AG04450 (cell line): Measurements from ENCODE around the gene FPR2. TPM values are rescaled to one million over a fixed set of nuclear protein-coding genes. Genes with fewer than 3 reads are reported as not detected.
"Not testable (repeated sequence)": the region's sequence is repeated elsewhere in the genome, so short reads cannot be mapped to it uniquely, and the experiment has no call there.

Experiments used
- CTCF ChIA-PET: fragments of 300-600, 350-600 bp; formaldehyde crosslinking; extraction: SDS; loops from one replicate; lab custom pipeline; 2022; ENCODE audit warnings: antibody characterized with exemption, inconsistent platforms; lab: Charles Lee
- POLR2A ChIA-PET: fragments of 350-600 bp; formaldehyde crosslinking; extraction: SDS; loops from one replicate; lab custom pipeline; 2021; ENCODE audit warnings: antibody characterized with exemption, inconsistent platforms; lab: Yijun Ruan, JAX
- DNase-seq: peaks from one replicate; pipeline ENCODE4 v3.0.0-alpha.2; 2011; ENCODE audit warnings: low read depth, low spot score
- H3K27ac ChIP-seq: one replicate; pipeline ENCODE4 v1.5.1; 2012; ENCODE audit warnings: low read depth, low read length, control low read depth
- H3K27me3 ChIP-seq: one replicate; pipeline ENCODE4 v1.6.0; 2012; ENCODE audit warnings: low read length; ENCODE audit not compliant: control insufficient read depth, insufficient read depth
- H3K4me3 ChIP-seq: 2 replicates; pipeline ENCODE4 v1.5.1; 2011; ENCODE audit warnings: mild to moderate bottlenecking, low read depth, low read length, control low read depth
- H3K9me3 ChIP-seq: 2 replicates; pipeline ENCODE4 v1.5.1; 2012; ENCODE audit warnings: low read length; ENCODE audit not compliant: control insufficient read depth, insufficient read depth
- polyA plus RNA-seq: library from polyadenylated mRNA; depleted of rRNA; stranded (reverse); fragments of >200 nt; gene quantifications from 2 replicates; pipeline ENCODE4 v1.2.3, GENCODE V29; 2011
- TF ChIP-seq, protein P1 (sequence below): IDR thresholded peaks from 2 replicates; pipeline ENCODE4 v1.5.1; 2011; ENCODE audit warnings: low read depth, low read length, control low read depth, inconsistent platforms

FPR2 gene
- polyA plus RNA-seq, 1 experiment, result not detected

DNA sequence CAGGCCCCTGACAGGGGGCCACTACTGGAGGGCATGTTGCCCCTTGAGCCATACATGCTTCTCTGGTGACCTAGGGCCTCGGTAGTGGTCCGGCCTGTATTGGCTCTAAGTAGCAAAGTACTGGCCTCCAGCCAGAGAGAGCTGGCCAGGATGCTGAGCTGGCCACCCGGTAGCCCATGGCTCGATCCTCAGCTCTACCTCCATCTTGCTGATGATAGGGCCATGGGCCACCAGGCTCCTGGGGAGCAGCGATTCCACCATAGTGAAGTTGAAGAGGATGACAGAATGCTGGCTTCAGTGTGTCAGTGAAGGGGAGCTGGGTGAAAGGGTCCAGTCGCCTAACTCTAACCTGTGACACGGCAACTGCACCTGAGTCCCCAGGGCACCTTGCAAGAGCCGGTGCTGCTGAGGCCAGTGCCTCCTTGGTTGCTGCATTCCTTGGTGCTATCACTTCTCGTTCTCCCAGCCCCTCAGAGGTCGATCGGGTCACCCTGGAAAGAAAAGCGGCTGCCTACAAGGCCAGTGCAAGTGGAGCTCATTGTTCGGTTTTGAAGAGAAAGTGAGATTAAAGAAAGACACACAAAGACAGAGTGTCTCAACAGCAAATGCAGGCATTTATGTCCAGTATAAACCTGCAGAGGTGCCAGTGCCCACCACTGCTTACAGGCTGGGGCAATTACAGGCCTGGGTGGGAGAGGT is 38.9 kb downstream of the FPR2 start:
- CTCF ChIA-PET, result no interaction called here
- Histone ChIP-seq H3K27me3 (no peaks in the 10 kb centered on the region), H3K9me3 (peaks cover 12% of the 10 kb centered on the region), H3K27ac (no peak overlapping the region), H3K4me3 (no peak overlapping the region)
- POLR2A ChIA-PET, result no interaction called here
- TF ChIP-seq, protein P1, sequence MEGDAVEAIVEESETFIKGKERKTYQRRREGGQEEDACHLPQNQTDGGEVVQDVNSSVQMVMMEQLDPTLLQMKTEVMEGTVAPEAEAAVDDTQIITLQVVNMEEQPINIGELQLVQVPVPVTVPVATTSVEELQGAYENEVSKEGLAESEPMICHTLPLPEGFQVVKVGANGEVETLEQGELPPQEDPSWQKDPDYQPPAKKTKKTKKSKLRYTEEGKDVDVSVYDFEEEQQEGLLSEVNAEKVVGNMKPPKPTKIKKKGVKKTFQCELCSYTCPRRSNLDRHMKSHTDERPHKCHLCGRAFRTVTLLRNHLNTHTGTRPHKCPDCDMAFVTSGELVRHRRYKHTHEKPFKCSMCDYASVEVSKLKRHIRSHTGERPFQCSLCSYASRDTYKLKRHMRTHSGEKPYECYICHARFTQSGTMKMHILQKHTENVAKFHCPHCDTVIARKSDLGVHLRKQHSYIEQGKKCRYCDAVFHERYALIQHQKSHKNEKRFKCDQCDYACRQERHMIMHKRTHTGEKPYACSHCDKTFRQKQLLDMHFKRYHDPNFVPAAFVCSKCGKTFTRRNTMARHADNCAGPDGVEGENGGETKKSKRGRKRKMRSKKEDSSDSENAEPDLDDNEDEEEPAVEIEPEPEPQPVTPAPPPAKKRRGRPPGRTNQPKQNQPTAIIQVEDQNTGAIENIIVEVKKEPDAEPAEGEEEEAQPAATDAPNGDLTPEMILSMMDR, result no peak
- DNase-seq, result no peak

DNA sequence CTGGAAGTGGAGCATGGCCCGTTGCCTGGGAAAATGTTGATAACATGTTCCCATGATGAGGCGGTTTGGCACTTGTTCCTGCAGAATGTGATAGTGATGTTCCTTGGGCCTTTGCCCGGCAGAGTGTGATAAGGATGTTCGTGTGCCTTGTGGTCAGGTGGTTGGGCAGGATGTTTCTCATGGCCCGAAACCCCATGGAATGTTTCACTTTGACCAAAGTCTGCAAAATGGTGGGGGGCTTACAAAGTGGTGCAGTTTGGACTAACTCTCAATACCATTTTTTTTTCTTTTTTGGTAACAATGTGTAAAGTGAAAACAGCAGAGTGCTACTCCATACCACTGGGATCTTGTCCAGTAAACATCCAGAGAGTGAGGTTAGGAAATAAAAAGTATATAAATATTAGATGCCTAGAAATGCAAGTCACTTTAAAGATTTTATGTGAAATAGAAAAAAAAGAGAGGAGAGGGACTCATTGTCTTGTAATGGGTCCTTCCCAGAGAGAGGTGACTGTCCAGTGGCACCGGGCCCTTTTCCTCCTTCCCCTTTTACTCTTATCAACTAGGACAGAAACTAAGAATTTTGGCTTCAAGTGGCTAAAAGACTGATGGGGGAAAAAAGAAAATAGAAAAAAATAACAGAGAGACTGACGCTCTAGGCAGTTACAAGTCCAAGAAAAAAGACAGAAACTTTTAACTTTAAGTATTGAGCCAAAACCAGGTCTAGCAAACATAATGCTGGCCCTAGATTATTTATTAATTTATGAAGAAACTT is 39.7 kb downstream of the FPR2 start:
- Histone ChIP-seq H3K27ac (no peak overlapping the region), H3K27me3 (no peaks in the 10 kb centered on the region)
- POLR2A ChIA-PET, result no interaction called here

DNA sequence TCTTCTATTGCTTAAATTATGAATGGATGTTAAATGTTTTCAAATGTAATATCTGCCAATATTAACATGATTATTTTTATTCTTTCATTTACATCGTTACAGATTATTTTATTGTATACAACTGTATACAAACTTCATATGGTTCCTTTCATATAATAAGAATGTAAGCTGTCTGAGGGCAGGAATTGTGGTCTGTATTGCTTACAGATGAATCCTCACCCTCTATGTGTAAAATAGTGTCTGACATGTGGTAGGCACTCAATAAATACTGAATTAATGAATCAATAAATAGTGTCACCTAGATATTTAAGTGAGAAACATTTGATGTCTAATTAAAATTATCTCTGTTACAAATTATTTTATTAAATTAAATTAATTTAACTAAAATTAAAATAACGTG is 41.8 kb downstream of the FPR2 start:
- H3K9me3 ChIP-seq, result peaks cover 12% of the 10 kb centered on the region
- ChIA-PET POLR2A (no interaction called here), CTCF (interaction anchor here (1.6 kb wide), 1 partner anchor 25 kb away, joined by 4 read pairs; no protein-coding TSS in a partner anchor)
- TF ChIP-seq, protein P1, result no peak
- no peaks in the 10 kb centered on the region for H3K27me3 ChIP-seq
- H3K4me3 ChIP-seq, result no peak overlapping the region
- no peak overlapping the region for H3K27ac ChIP-seq
- DNase-seq, result no peak

More for the DNA sequence above, 39.7 kb downstream of the FPR2 start:
- no peak for DNase-seq
- H3K9me3 ChIP-seq, result peaks cover 12% of the 10 kb centered on the region
- CTCF ChIA-PET, result no interaction called here
- TF ChIP-seq, protein P1, result no peak
- no peak overlapping the region for H3K4me3 ChIP-seq

DNA sequence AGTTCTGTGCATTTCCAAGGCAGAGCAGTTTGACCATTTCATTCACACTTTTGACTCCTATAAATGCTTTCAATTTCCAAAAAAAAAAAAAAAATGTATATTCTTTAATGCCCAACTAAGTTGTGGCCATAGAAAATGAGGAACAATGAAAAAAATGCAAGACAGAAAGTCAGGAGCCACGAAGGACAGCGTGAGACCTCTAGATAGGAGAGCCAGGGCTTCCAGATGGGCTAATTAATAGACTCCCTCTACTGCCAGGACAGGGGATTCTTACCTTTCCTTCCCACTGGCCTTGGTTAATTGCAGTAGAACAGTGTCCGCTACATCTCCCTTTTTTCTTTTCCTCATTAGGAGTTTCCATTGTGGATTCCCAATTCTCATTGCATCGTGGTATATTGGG is 42.5 kb downstream of the FPR2 start:
- Histone ChIP-seq H3K4me3 (no peak overlapping the region), H3K27me3 (no peaks in the 10 kb centered on the region), H3K27ac (no peak overlapping the region), H3K9me3 (peaks cover 12% of the 10 kb centered on the region)
- ChIA-PET POLR2A (no interaction called here), CTCF (no interaction called here)
- no peak for DNase-seq
- TF ChIP-seq, protein P1, result no peak

DNA sequence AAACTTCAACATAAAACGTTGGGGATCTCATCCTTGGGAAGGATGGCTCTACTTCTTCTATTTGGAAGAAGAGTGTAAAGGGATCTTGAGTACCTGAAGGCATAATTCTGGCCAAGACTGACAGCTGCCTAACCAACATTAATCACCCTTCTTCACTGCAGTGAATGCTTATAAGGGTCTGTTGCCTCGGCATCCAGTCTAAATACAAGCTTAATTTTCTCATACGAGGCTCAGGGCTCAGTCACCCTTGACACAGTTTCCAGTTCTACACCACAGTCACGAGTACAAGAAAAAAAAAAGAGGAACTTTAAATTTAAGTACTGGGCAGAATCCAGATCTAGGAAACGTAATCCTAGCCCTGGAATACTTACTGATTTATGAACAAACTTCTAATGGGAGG is 43.0 kb downstream of the FPR2 start:
- Histone ChIP-seq H3K4me3 (no peak overlapping the region), H3K27me3 (no peaks in the 10 kb centered on the region), H3K27ac (no peak overlapping the region), H3K9me3 (peaks cover 12% of the 10 kb centered on the region)
- POLR2A ChIA-PET, result no interaction called here
- CTCF ChIA-PET, result no interaction called here
- DNase-seq, result no peak
- TF ChIP-seq, protein P1, result no peak

DNA sequence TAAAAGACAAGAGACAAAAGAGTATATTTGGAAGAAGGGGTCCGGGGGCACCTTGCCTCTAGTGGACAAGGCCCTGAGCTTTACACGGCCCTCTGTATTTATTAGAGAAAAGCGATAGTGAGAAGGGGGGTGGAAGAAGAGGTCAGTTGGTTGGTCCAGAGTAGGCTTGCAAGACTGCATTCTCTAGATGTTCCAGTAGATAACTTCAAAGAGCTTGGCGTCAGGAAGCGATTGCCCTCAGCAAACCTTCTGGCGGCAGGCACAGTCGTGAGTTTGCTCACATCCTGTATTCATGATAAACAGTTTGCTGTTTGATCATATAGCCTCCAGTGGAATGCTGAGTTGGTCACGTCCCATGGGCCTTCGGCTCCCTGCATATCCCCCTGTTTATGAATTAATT is 43.8 kb downstream of the FPR2 start:
- POLR2A ChIA-PET, H3K4me3 ChIP-seq, H3K27ac ChIP-seq, CTCF ChIA-PET, DNase-seq, H3K9me3 ChIP-seq, H3K27me3 ChIP-seq: not testable (repeated sequence)

DNA sequence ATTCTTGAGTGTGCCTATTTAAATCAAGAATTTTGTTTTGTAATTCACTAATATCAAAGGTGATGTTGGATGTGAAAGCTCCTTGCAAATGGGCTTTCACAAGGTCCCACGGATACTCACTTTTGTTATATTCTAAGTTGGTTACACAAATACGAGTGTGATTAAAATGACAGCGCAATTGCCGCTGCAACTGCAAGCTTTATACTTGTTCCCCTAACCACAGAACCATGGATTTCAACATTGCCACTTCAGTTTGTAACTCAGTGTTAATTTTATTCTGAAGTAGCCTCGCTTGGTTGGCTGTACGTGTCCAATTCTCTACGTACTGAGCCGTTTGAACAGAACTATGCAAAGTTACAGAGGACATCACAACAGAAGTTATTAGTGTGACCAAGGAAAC is 44.4 kb downstream of the FPR2 start:
- H3K9me3 ChIP-seq, DNase-seq, POLR2A ChIA-PET, H3K27ac ChIP-seq, CTCF ChIA-PET, H3K4me3 ChIP-seq, H3K27me3 ChIP-seq: not testable (repeated sequence)
